Prostate gland (tissue), 2 donors: ENCODE results near the gene KLHL28.

Experiments
- CTCF ChIP-seq, 4 experiments: fragments of 200-600 bp in 2 of 4; fragments of 450-650 bp in 2 of 4; sonication (generic) in 2 of 4; IDR thresholded peaks; 1 replicate in 3 of 4; 2 replicates in 1 of 4; pipeline ENCODE4 v1.5.1; 2016 to 2019; ENCODE audit warnings: antibody characterized with exemption in 4 of 4, mild to moderate bottlenecking in 2 of 4, moderate library complexity in 2 of 4
- POLR2A ChIP-seq: fragments of 450-650 bp; IDR thresholded peaks from one replicate; pipeline ENCODE4 v1.6.1; 2016; ENCODE audit warnings: antibody characterized with exemption, mild to moderate bottlenecking

DNA sequence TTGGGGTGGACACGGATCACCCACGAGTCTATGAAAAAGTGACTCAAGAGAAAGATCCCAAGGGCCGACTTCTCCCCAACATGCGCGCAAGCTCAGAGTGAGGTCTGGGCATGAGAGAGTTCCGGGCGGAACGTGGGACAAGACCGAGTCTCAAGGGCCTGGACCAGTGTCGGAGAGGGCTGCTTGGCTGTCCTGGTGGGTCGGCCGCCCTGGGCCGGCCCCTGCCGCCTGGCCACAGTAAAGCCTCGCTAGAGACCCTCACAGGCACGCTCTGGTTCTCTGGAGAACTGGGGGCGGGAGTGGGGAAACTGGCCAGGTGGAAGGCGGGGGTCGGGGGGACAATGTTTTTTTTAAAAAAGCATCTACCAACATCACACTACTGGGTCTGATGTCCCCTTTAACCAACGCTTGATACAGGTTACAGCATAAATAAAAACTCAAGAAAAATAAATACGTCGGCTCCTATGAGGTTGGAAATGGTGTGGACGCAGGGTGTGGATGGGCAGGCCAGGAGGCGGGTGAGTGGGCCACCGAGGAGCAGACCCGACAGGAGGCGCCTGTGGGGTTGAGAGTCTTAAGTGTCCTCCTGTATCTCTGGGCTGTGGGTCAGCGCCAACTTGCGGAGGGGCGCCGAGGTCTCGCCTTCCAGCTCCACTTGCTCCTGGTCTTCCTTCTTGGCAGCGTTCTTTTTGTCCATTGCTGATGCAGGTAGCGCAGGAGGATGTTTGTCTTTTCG is 74.7 kb downstream of the KLHL28 start:
- TF ChIP-seq CTCF (IDR thresholded peaks at IDR 0.05) (no peak), POLR2A (no peak)
